ENCODE data around the gene PIK3R6.

GRCh38 chr17:8905331-8905730 lies 37.9 kb upstream of the PIK3R6 start:
- TF ChIP-seq CTCF (conservative IDR thresholded peaks at IDR 0.05; ENCODE audit: low read depth in 2 of 2) (no peak), ZNF114 (CRISPR knock-in tag; IDR thresholded peaks at IDR 0.05) (no peak), EZH2phosphoT487 (IDR thresholded peaks at IDR 0.05; ENCODE audit: unreplicated experiment) (no peak), POLR2AphosphoS5 (IDR thresholded peaks at IDR 0.05; ENCODE audit: low read depth) (no peak), STAT1 (IDR thresholded peaks at IDR 0.05; ENCODE audit: unreplicated experiment) (no peak), EZH2 (IDR thresholded peaks at IDR 0.05; ENCODE audit: low read depth, unreplicated experiment) (no peak), ZNF462 (CRISPR knock-in tag; IDR thresholded peaks at IDR 0.05) (no peak), JUNB (IDR thresholded peaks at IDR 0.05; ENCODE audit: unreplicated experiment) (no peak), CREB1 (CRISPR knock-in tag; IDR thresholded peaks at IDR 0.05; ENCODE audit: low read depth) (no peak), ETS1 (IDR thresholded peaks at IDR 0.05) (no peak), REST (IDR thresholded peaks at IDR 0.05; ENCODE audit: unreplicated experiment) (no peak), ZNF331 (CRISPR knock-in tag; IDR thresholded peaks at IDR 0.05; ENCODE audit: low read depth) (no peak), NANOG (IDR thresholded peaks at IDR 0.05; ENCODE audit: borderline replicate concordance) (no peak)
